Measurements from ENCODE around the gene GGCX.

- no peak for TF ChIP-seq ZNF513 (tag by site-specific recombination; IDR thresholded peaks at IDR 0.05)
- no peak for TF ChIP-seq ZNF362 (tag by site-specific recombination; IDR thresholded peaks at IDR 0.05)
- TF ChIP-seq ZNF639 (tag by site-specific recombination; IDR thresholded peaks at IDR 0.05) = no peak
- TF ChIP-seq KLF16 (tag by site-specific recombination; IDR thresholded peaks at IDR 0.05) = no peak
- TF ChIP-seq ZFP69B (tag by site-specific recombination; IDR thresholded peaks at IDR 0.05) = no peak
- no peak for TF ChIP-seq ZNF221 (tag by site-specific recombination; IDR thresholded peaks at IDR 0.05; ENCODE audit: borderline replicate concordance)
Measured at GRCh38 chr2:85540133-85540648, 21.1 kb downstream of the GGCX start.

All from HEK293 (cell line).